Islet precursor cell (in vitro differentiated cells): Measurements from ENCODE around the gene HAUS5.
"Not testable (repeated sequence)": the region's sequence is repeated elsewhere in the genome, so short reads cannot be mapped to it uniquely, and the experiment has no call there.

Source experiments
- DNase-seq: peaks from one replicate; pipeline ENCODE4 v3.0.0-alpha.2; 2018

Gene HAUS5

DNA sequence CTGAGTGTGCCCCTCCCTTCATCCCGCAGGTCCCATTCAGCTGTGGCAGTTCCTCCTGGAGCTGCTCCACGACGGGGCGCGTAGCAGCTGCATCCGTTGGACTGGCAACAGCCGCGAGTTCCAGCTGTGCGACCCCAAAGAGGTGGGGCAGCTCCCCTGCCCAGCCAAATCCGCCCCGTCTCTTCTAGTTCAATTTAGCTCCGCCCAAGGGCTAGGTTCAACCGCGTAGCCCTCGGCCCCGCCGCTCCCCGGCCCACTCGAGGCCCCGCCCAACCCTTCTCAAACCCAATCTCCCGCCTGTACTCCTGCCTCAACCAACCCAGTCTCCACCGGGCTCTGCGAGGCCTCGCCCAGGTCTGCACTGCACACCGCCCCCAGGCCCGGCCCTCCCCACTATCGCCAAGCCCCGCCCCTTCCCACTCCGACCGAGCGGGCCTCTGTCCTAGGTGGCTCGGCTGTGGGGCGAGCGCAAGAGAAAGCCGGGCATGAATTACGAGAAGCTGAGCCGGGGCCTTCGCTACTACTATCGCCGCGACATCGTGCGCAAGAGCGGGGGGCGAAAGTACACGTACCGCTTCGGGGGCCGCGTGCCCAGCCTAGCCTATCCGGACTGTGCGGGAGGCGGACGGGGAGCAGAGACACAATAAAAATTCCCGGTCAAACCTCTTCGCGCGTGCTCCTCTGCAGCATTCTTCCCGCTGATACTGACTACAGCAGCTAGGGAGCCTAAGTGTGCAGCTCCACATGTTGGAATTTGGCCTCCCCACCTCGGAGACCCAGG is 31.9 kb downstream of the HAUS5 start:
- DNase-seq: peak; percentile 99

DNA sequence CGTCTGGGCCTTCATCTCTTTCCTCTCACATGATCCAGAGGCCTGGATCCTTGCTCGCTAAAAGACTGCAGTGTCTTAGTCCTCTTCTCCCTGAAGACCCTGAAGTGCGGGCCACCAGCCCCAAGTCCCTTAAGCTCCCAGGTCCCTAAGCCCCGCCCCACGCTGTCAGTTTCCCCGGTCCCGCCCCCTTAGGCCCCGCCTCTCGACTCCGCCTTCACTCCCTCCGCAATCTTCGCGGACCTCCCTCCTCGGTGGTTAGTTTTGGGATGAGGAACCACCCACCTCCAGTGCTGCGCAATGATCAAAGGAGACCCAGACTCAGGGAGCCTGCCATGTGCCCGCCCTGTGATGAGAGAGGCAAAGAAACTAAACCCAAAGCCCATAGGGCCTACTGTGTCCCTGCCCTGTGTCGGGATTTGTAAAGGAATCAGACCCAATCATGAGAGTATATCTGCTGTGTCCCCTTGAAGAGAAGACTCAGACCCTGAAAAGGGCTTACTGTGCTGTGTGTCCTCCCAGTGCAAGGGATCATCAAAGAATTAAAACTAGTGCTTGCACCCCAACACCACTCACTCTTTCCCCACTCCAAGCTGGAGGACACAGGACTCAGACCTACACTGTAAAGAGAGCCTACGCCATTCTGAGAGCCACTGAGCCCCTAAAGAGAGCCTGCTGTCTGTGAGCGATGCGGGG is 32.6 kb downstream of the HAUS5 start:
- DNase-seq: peak; percentile 89

DNA sequence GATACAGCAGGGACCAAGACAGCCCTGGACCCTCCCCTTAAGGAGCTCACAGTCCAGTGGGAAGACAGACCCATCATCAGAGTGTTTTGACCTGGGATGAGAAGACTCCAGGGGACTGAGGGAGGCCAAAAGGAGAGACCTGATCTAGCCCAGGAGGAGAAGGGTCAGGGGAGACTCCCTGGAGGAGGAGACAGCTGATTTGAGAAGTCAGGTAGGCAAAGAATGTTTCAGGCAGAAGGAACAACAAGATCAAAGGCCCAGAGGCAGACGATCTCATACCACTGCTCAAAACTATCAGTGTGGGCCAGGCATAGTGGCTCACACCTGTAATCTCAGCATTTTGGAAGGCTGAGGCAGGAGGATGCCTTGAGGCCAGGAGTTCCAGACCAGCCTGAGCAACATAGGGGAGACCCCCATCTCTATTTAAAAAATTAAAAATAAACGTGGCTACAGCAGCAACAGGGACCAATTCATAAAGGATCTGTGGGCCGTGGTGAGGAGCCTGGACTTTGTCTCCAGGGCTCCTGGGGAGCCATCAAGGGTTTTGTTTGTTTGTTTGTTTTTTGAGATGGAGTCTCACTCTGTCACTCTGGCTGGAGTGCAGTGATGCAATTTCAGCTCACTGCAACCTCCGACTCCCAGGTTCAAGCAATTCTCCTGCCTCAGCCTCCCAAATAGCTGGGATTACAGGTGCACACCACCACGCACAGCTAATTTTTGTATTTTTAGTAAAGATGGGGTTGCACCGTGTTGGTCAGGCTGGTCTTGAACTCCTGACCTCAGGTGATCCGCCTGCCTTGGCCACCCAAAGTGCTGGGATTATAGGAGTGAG is 33.4 kb downstream of the HAUS5 start:
- no peak for DNase-seq

DNA sequence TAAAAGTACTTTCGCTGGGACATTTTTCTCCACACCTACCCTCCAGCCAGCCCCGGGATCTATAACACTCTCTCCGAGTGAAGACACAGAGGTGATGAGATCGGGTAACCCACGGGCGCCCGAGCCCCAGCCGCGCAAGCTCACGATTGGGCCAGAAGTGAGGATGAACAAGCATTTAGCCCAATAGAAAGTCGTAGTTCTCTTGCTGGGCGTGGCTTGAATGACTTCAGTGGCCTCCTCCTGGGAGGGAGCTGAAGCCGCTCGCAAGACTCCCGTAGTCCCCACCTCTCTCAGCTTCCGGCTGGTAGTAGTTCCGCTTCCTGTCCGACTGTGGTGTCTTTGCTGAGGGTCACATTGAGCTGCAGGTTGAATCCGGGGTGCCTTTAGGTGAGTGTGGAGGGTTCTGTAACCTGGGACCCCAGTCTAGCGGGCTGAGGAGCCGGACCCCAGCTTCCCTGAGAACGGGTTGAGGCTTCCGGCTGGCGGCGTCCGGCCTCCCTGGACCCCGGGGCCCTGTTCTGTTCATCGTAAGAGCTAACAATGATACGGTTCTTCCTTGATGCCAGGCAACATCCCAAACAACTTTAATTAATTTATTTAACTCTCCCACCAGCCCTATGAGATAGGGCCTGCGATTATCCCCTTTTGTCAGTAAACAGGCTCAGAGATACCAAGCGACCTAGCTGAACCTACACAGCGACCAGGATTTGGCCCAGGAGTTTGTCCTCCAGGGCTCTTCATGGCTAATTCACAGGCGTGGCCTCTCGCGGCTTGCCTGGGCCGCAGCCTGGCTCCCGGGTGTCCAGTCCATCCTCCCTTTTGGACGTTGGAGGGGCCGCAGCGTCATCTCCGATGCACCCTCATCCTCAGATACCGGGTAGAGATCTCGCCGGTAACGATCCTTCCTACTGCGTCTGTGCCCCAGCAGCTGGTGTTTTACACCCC is 35.8 kb downstream of the HAUS5 start, which contains the start of gene COX6B1:
Gene COX6B1, plus strand, starts transcription at position 307 of the 945 bp plus-strand sequence. CDS start 2,921 bp downstream, outside the sequence.
- peak; percentile 98 for DNase-seq

DNA sequence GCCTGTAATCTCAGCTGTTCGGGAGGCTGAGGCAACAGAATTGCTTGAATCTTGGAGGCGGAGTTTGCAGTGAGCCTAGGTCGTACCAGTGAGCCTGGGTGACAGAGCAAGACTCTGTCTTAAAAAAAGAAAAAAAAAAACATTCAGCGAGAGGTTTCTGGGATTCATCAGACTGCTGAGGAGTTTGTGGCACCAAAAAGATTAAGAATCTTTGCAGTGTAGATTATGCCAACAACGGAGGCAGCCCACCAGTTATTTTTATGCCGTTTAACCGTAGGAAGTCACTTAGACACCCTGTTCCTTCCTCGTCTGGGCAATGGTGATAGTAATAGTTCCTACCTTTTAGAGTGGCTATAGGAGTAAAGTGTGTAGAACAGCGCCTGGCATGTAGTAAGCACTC is 38.0 kb downstream of the HAUS5 start:
- no peak for DNase-seq

DNA sequence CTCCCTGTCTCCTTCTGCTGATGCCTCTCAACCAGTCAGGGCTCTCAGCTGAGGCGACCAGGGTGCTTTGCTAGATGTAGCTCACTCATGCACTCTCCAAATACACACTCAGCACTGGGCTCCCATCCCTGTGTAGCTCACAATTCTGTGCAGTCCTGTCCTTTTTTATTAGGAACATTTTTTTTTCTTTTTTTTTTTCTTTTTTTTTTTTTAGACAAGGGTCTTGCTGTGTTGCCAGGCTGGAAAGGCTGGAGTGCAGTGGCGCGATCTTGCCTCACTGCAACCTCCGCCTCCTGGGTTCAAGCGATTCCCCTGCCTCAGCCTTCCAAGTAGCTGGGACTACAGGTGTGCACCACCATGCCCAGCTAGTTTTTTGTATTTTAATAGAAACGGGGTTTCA is 42.3 kb downstream of the HAUS5 start:
- DNase-seq: not testable (repeated sequence)

DNA sequence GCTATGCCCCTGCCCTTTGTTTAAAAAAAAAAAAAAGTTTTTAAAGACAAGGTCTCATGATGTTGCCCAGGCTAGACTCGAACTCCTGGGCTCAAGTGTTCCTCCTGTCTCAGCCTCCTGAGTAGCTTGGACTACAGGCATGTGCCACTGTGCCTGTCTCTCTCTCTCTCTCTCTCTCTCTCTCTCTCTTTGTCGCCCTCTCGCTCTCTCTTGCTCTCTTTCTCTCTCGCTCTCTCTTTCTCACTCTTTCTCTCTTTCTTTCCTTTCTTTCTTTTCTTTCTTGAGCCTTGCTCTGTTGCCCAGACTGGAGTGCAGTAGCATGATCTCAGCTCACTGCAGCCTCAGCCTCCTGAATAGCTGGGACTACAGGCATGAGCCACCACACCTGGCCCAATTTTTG is 43.1 kb downstream of the HAUS5 start:
- no peak for DNase-seq

DNA sequence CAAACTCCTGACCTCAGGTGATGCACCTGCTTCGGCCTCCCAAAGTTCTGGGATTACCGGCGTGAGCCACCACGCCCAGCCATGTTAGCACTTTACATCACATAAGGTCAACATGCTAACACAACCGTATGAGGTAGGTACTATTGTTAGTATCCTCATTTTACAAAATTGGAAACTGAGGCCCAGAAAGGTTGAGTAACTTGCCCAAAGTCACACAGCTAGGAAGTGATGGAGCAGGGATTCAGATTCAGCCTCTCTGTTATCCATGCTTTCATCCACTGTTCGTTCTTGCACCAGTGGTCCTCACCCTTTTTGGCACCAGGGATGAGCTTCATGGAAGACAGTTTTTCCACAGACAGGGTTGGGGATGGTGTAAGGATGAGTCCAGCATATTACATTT is 44.2 kb downstream of the HAUS5 start:
- DNase-seq: no peak

DNA sequence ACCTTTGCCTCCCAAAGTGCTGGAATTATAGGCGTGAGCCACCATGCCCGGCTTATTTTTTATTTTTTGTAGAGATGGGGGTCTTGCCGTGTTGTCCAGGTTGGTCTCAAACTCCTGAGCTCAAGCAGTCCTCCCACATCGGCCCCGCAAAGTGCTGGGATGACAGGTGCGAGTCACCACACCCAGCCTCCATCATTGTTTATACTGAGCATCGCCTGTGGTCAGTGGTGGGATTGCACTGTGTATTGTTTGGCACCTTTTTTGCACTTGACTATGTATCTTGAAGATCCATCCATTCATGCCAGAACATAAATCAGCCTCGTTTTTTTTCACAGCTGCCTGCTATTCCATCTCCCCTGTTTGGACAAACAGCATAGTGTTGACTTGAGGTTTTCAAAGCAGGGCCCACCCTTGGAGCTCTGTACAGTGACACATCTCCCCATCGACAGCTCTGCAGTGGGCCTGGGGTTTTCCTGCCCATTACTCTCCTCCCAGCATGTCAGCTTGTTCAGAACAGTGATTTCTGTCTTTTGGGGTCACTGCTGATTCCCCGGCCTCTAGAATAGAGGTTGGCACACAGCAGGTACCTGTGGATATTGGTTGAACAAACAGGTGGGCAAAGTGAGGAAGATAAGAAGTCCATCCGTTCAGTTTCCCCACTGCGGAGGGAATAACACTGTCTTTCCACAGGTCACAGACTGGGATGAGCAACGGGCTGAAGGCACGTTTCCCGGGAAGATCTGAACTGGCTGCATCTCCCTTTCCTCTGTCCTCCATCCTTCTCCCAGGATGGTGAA is 45.6 kb downstream of the HAUS5 start:
- DNase-seq: no peak

DNA sequence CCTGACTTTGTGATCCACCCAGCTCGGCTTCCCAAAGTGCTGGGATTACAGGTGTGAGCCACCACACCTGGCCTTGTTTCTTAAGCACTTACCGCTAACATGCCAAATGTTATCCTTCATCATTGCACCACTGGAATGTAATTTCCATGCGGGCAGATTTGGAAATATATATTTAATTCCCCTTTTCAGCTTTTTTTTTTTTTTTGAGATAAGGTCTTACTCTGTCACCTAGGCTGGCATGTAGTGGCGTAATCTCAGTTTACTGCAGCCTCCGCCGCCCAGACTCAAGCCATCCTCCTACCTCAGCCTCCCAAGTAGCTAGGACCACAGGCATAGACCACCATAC is 49.4 kb downstream of the HAUS5 start:
- no peak for DNase-seq

DNA sequence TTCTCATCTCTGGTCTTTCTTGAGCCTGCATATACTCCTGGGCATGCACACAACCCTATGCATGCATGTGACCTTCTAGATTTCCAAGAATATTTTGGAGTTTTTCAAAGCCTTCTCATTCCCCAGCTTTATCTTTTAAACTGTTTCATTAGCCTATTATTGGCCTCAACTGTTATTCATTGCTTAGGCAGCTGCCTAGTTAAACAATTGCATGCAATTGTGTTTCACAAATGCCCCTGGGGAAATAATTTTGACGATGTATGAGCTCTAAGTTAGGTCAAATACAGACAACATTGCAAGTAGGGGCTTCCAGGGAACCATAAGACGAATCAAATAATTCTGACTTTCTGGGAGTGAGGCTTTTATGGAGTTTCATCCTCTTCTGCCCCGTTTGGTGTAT is 51.4 kb downstream of the HAUS5 start:
- no peak for DNase-seq

DNA sequence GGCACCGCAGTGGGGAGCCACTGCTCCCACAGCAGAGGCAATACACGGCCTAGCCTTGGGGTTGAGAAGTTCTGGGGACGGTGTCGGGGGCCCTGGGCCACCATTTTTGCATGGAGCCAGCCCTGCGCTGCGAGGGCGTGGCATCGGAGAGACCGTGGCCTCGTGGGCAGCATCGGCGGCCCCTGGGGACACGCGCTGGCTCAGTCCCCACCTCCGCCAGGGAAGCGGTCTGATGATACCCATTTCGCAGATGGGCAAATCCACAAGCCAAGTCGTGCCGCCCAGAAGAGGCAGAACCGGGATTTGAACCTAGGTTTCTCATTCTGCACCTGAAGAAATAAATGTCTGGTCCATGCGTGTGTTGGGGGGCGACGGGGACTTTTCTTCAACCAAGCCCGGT is 52.6 kb downstream of the HAUS5 start:
- no peak for DNase-seq

DNA sequence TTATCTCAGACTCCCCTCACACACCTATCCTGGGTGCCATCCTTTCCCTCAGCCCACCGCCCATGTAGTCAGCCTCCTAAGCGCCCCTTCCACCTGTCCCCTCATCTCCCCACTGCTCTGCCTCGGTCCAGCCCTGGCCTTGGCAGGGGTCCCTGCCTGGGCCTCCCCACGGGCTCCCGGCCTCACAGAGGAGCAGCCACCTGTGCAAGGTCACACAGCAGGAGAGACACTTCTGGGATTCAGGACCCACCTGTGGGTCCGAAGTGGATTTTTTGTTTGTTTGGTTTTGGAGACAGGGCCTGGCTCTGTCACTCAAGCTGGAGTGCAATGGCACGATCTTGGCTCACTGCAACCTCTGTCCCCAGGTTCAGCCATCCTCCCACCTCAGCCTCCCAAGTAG is 53.1 kb downstream of the HAUS5 start:
- no peak for DNase-seq

DNA sequence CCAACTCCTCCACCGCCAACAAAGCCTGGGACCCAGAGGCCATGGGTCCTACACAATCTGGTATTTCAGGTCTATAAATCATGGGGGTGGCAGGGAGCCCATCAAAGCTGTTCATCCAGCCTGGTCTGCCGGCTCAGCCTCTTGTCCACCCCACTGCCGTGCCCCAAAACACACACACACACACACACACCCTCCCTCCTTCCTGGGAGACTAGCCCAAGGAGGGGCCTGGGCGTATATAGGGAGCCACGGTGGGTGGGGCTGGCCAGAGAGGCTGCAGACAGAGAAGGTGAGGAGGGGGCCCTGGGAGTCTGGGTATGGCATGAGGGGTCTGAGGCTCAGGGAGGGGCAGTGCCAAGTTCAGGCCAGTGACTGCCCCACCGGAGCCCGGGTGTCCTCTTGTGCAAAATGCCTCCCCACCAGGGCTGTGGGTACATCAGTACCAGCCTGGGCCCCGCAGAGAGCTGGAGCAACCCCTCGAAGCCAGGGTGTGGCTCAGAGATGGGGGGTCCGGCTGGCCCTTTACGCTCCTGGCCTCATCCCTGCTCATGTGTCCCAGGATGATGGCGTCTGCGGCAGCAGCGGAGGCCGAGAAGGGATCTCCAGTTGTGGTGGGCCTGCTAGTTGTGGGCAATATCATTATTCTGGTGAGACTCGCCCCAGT is 53.8 kb downstream of the HAUS5 start, which contains the start of gene UPK1A:
Gene UPK1A, plus strand, starts transcription at position 267 of the 663 bp plus-strand sequence. Its CDS starts 296 bp downstream, at position 563.
- DNase-seq: no peak

DNA sequence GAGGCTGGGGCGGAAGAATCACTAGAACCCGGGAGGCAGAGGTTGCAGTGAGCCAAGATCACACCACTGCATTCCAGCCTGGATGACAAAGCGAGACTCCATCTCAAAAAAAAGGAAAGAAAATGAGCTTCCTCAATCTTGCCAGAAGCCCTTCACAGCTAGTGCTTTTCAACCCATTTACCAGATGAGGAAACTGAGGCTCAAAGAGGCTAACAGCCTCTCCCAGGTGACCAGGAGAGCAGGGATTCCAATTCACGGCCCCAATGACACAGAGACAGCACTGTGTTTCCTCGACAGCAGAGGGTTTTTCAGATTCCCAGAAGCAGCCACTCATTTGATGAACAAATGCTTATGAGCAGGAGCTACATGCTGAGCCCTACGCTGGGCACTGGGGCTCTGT is 57.0 kb downstream of the HAUS5 start:
- DNase-seq: no peak

DNA sequence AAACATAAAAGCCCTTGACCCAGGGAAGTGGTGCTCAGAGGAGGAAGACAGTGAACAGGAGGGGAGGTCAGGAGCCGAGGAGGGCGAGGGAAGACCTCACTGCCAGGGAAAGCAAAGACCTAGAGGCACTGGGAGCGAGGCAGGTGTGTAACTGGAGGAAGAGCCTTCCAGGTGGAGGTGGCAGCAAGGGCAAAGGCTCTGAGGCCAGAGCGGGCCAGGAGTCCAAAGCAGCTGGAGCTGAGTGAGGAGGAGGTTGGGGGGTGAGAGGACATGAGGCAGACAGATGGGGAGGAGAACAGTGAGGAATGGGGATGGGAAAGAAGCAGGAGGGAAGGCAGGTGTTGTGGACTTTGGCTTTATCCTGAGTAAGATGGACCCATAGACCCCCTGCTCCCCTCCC is 57.4 kb downstream of the HAUS5 start:
- no peak for DNase-seq

DNA sequence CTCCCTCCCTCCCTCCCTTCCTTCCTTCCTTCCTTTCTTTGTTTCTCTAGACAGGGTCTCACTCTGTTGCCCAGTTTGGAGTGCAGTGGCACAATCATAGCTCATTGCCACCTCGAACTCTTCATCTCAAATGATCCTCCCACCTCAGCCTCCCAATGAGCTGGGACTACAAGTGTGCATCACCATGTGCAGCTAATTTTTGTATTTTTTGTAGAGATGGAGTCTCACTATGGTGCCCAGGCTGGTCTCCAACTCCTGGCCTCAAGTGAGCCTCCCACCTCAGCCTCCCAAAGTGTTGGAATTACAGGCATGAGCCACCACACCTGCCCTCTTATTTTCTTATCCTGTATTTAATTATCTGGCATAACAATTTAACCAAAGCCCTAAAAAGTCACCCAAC is 58.2 kb downstream of the HAUS5 start:
- no peak for DNase-seq

DNA sequence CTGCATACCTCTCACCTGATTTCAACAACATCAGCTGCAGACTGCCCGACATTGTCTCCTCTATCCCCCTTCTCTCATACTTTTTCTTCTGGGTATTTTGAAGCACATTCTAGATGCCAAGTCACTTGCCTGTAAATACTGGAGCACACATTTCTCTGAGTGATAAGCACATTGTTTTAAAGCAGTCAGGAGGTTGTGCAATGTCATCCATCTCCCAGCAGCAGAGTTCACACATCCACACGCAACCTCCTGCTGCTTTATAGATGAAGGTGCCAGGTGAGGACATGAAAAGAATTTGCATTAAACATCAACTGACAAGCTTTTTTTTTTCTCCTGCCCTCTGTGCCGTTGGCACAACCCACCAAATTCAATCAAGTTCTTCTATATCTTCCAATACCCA is 59.3 kb downstream of the HAUS5 start:
- DNase-seq: no peak

DNA sequence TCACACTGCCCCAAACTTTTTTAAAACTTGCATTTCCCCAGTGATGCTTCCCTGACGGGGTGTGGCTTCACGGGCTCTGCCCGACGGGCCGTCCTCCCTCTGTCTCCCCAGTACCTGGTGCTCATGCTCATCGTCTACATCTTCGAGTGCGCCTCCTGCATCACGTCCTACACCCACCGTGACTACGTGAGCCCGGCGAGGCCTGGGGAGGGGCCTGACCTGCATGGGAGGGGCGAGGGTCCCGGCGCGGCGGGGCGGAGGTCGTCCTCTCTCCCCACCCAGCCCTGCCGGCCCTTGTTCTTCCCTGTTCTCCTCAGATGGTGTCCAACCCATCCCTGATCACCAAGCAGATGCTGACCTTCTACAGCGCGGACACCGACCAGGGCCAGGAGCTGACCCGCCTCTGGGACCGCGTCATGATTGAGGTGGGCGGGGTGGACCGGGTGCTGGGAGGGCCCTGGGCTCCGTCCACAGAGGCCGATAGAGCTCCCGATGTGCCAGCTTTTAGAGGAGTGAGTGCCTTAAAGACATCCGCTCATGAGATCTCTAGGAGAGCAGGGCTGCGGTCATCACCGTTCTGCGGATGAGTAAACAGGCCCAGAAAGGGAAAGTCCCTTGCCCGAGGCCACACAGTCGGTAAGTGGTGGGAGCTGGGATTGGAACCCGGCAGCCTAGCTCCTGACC is 60.7 kb downstream of the HAUS5 start:
- peak; percentile 89 for DNase-seq
